PC-3 (cell line): ENCODE measurements around the gene CHST9. TPM values are rescaled to one million over a fixed set of nuclear protein-coding genes. Genes with fewer than 3 reads are reported as not detected.
"Not testable (repeated sequence)": the region's sequence is repeated elsewhere in the genome, so short reads cannot be mapped to it uniquely, and the experiment has no call there.

ENCODE experiments used
- ATAC-seq: fragments of 200-7000 bp; cut with Tn5 transposase; 2 replicates; pipeline ENCODE4 v1.9.1; 2020; ENCODE audit warnings: mild to moderate bottlenecking, moderate library complexity
- BruUV-seq: library from RNA; stranded (reverse); fragments of 400-500 nt; replicated peaks from 2 replicates; lab custom pipeline; 2021; lab: Mats Ljungman, UMichigan
- CTCF ChIA-PET: fragments of 300-600 bp; sonication (Branson Sonifier 250); formaldehyde crosslinking; loops from one replicate; lab custom pipeline; 2022; ENCODE audit warnings: antibody characterized with exemption; lab: Charles Lee
- POLR2A ChIA-PET: fragments of 300-600 bp; sonication (Branson Sonifier 250); formaldehyde crosslinking; loops from one replicate; lab custom pipeline; 2022; ENCODE audit warnings: antibody characterized with exemption; ENCODE audit not compliant: unreplicated experiment; lab: Charles Lee
- DNase-seq: peaks from one replicate; pipeline ENCODE4 v3.0.0-alpha.2; 2015
- H2AFZ ChIP-seq: fragments of 300-600 bp; sonication (generic); 2 replicates; pipeline ENCODE4 v1.6.0; 2016; ENCODE audit warnings: antibody characterized with exemption, low read length
- H3F3A ChIP-seq: fragments of 300-600 bp; sonication (generic); one replicate; pipeline ENCODE4 v1.6.0; 2017; ENCODE audit warnings: antibody characterized with exemption, low read length, control low read depth, mild to moderate bottlenecking; ENCODE audit not compliant: unreplicated experiment
- H3K27ac ChIP-seq: fragments of 300-600 bp; sonication (generic); 2 replicates; pipeline ENCODE4 v1.5.1; 2016; ENCODE audit warnings: mild to moderate bottlenecking, low read length
- H3K27me3 ChIP-seq: fragments of 300-600 bp; sonication (generic); 2 replicates; pipeline ENCODE4 v1.6.1; 2016; ENCODE audit warnings: low read length, mixed read lengths
- H3K36me3 ChIP-seq: fragments of 300-600 bp; sonication (generic); 2 replicates; pipeline ENCODE4 v1.6.1; 2016; ENCODE audit warnings: low read depth, mixed run types, low read length, mixed read lengths
- H3K4me1 ChIP-seq: fragments of 300-600 bp; sonication (generic); 2 replicates; pipeline ENCODE4 v1.5.1; 2016; ENCODE audit warnings: low read length; ENCODE audit not compliant: insufficient read depth
- H3K4me2 ChIP-seq: fragments of 300-600 bp; sonication (generic); 2 replicates; pipeline ENCODE4 v1.6.0; 2016; ENCODE audit warnings: low read length
- H3K4me3 ChIP-seq: fragments of 300-600 bp; sonication (generic); 2 replicates; pipeline ENCODE4 v1.5.1; 2016; ENCODE audit warnings: mild to moderate bottlenecking, low read length, mixed read lengths
- H3K79me2 ChIP-seq: fragments of 300-600 bp; sonication (generic); 2 replicates; pipeline ENCODE4 v1.6.1; 2017; ENCODE audit warnings: low read length, mixed read lengths
- H3K9ac ChIP-seq: fragments of 300-600 bp; sonication (generic); 2 replicates; pipeline ENCODE4 v1.6.0; 2016; ENCODE audit warnings: mild to moderate bottlenecking, low read length
- H3K9me2 ChIP-seq: fragments of 300-600 bp; sonication (generic); replicated peaks from 2 replicates; pipeline ENCODE4 v1.6.1; 2016; ENCODE audit warnings: mixed run types, low read length, mixed read lengths
- H3K9me3 ChIP-seq: fragments of 300-600 bp; sonication (generic); 2 replicates; pipeline ENCODE4 v1.6.1; 2016; ENCODE audit warnings: low read length, mixed read lengths
- H4K20me1 ChIP-seq: fragments of 300-600 bp; sonication (generic); 2 replicates; pipeline ENCODE4 v1.6.1; 2016; ENCODE audit warnings: low read length, mixed read lengths
- CTCF ChIP-seq: fragments of 300-600 bp; sonication (generic); conservative IDR thresholded peaks from 2 replicates; pipeline ENCODE4 v1.5.1; 2017; ENCODE audit warnings: antibody characterized with exemption, low read depth, mild to moderate bottlenecking, low read length
- EZH2 ChIP-seq: fragments of 300-600 bp; sonication (generic); IDR thresholded peaks from one replicate; pipeline ENCODE4 v1.6.1; 2017; ENCODE audit warnings: antibody characterized with exemption, mild to moderate bottlenecking, low read length; ENCODE audit not compliant: unreplicated experiment
- EZH2phosphoT487 ChIP-seq: fragments of 300-600 bp; sonication (generic); IDR thresholded peaks from 2 replicates; pipeline ENCODE4 v1.6.1; 2018; ENCODE audit warnings: mild to moderate bottlenecking, antibody characterized with exemption, low read length, borderline replicate concordance
- intact Hi-C: fragments of 100-400 bp; cut with micrococcal nuclease; formaldehyde crosslinking; loops from 2 replicates; pipeline ENCODE4 v1.9.0; 2023
- total RNA-seq: library from RNA; depleted of rRNA; stranded (reverse); fragments of >200 nt; gene quantifications from 2 replicates; pipeline ENCODE4 v1.2.3, GENCODE V29; 2014

CHST9 gene
- total RNA-seq, 1 experiment from 2014 or later: not detected

GRCh38 chr18:26976206-26976605, 208.9 kb downstream of the CHST9 start:
- no peak for TF ChIP-seq EZH2
- no peak for TF ChIP-seq EZH2phosphoT487
- no peak for TF ChIP-seq CTCF
- peaks cover 5% of the 10 kb centered on the region for H3K27me3 ChIP-seq
- DNase-seq (no peak), ATAC-seq (no peak)
- H2AFZ ChIP-seq: no peak overlapping the region
- no peaks in the 10 kb centered on the region for H3F3A ChIP-seq
- H3K9ac ChIP-seq: no peak overlapping the region
- ChIA-PET POLR2A (no interaction called here), CTCF (no interaction called here)
- no peak overlapping the region for H3K27ac ChIP-seq
- no peaks in the 10 kb centered on the region for H3K4me1 ChIP-seq
- H3K36me3 ChIP-seq: no peaks in the 10 kb centered on the region
- no peak overlapping the region for H3K4me2 ChIP-seq
- intact Hi-C loops: no loop called here
- no peak overlapping the region for H3K4me3 ChIP-seq
- no peaks in the 10 kb centered on the region for H3K79me2 ChIP-seq
- H4K20me1 ChIP-seq: no peaks in the 10 kb centered on the region
- BruUV-seq: no TSS peak
- H3K9me2 ChIP-seq: no peaks in the 10 kb centered on the region
- no peaks in the 10 kb centered on the region for H3K9me3 ChIP-seq

- H3K9me2 ChIP-seq, H3K9ac ChIP-seq, H3K36me3 ChIP-seq, BruUV-seq, H3K9me3 ChIP-seq, DNase-seq, POLR2A ChIA-PET, intact Hi-C loops, H3K27ac ChIP-seq, H2AFZ ChIP-seq, H4K20me1 ChIP-seq, ATAC-seq, CTCF ChIA-PET, H3K4me3 ChIP-seq, H3K27me3 ChIP-seq, H3K79me2 ChIP-seq, H3F3A ChIP-seq, H3K4me1 ChIP-seq, H3K4me2 ChIP-seq: not testable (repeated sequence)
Observed at GRCh38 chr18:26972549-26972948, 212.6 kb downstream of the CHST9 start.

DNA sequence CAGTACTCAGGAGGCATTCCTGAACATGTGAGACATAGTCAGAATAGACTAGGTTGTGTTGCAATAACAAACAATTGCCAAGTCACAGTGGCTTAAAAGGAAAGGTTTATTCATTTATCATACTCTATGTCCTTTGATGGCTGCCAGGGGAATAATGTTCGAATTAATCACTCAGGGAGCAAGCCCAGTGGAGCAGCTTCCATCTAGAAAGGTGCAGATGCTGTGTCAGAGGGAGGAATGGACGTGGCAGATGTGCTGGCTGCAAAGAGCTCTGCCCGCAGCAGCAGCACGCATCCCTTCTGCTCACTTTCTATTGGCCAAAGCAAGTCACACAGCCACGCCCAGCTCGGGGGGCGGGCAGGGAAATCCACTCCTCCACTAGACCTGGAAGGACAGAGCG, 213.7 kb downstream of the CHST9 start:
- Histone ChIP-seq H3K79me2 (no peaks in the 10 kb centered on the region), H3K9me3 (no peaks in the 10 kb centered on the region), H3K27ac (no peak overlapping the region), H3K4me1 (no peaks in the 10 kb centered on the region), H3K9ac (no peak overlapping the region), H4K20me1 (no peaks in the 10 kb centered on the region), H3K27me3 (0 out of 2 replicates have a peak, but pooled peaks cover 3% of the 10 kb centered on the region), H3K9me2 (no peaks in the 10 kb centered on the region), H3K36me3 (no peaks in the 10 kb centered on the region), H3K4me2 (no peak overlapping the region), H3F3A (no peaks in the 10 kb centered on the region), H3K4me3 (no peak overlapping the region), H2AFZ (no peak overlapping the region)
- intact Hi-C loops: no loop called here
- no TSS peak for BruUV-seq
- POLR2A ChIA-PET: no interaction called here
- no peak for TF ChIP-seq EZH2
- TF ChIP-seq EZH2phosphoT487: no peak
- TF ChIP-seq CTCF: no peak
- no peak for ATAC-seq
- CTCF ChIA-PET: no interaction called here
- DNase-seq: no peak
